ENCODE measurements around the gene GRIK3. TPM values are rescaled to one million over a fixed set of nuclear protein-coding genes. Genes with fewer than 3 reads are reported as not detected.

Gene GRIK3
- total and polyA plus RNA-seq, 2 of the 8 experiments (the other 6 are each of a cell fraction or from before 2014, with no cell fraction given): 2.1 to 3.4 TPM

DNA sequence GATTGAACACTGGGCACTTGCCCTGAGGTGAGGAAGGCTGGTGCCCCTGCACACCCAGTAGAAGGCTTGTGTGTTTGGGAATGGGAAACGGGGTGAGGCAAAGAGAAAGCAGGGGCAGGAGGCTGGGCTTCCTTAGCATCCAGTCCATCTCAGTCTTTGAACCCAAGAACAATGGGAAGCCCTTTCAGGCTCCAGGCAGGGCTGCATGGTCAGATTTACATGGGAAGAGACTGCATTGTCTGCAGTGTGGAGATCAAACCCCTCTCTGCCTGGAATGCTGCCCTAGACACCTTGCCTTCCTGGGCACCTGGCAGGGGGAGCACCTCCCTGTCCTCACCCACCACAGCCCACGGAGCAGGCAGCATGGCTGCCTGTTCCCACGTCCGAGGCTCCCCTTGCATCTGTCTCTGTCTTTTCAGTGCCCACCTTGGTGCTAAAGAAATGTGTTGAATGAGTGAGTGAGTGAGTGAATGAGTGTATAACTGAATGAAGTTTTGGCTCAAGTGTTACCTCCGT is 268.5 kb downstream of the GRIK3 start:
- no peak overlapping the region for H4K5ac ChIP-seq (ENCODE audit: insufficient read length, low read depth, low read length)
- H3K4me1 ChIP-seq (replicated peaks in 1 of 4; ENCODE audit: control insufficient read depth in 3 of 4, insufficient read depth in 4 of 4, low read length in 3 of 4): peaks cover 9 to 30% (median 25%) of the 10 kb centered on the region in 4 experiments
- peak overlapping the region in 1 of 2 experiments; percentile 47; a peak in 1 of 4 replicates for H3K4me2 ChIP-seq (ENCODE audit: insufficient read depth in 1 of 2, low read depth in 2 of 2, low read length in 2 of 2)
- peak overlapping the region; percentile 46 for H2BK15ac ChIP-seq (ENCODE audit: low read length)
- H3K9ac ChIP-seq (replicated peaks in 1 of 4; ENCODE audit: extremely low read depth in 1 of 4, low read depth in 3 of 4, low read length in 3 of 4): no peak overlapping the region
- H3K14ac ChIP-seq (ENCODE audit: insufficient read length): no peak overlapping the region
- H3K56ac ChIP-seq (replicated peaks; ENCODE audit: insufficient read length, low read depth, low read length): no peak overlapping the region
- peak overlapping the region; percentile 76 for H3K18ac ChIP-seq (ENCODE audit: extremely low read depth, low read length)
- H3K23me2 ChIP-seq (ENCODE audit: low read depth, low read length): peaks cover 6% of the 10 kb centered on the region; the same call in 1 of the 2 replicates
- peak overlapping the region; percentile 8 for H2BK120ac ChIP-seq (replicated peaks; ENCODE audit: low read depth, low read length)
- WGBS, 2 experiments (ENCODE audit: extremely low coverage in 1 of 2, insufficient coverage in 1 of 2, insufficient read length in 1 of 2, insufficient replicate concordance in 2 of 2, low coverage in 1 of 2, low lambda C conversion rate in 2 of 2, missing lambda C conversion rate in 1 of 2): 86% methylated on average over 5 of the region's 5 CpGs; no CpG with 5 or more reads in 1 of the 2 experiments
- no peak overlapping the region for H3K4ac ChIP-seq (replicated peaks; ENCODE audit: insufficient read length, low read depth, low read length)
- H3K79me1 ChIP-seq (ENCODE audit: low read depth, low read length): no peaks in the 10 kb centered on the region
- H3K23ac ChIP-seq (ENCODE audit: insufficient read length): no peak overlapping the region
- no peaks in the 10 kb centered on the region for H4K20me1 ChIP-seq (replicated peaks in 1 of 2; ENCODE audit: control insufficient read depth in 1 of 2, insufficient read depth in 2 of 2, low read length in 2 of 2)
- H2AK5ac ChIP-seq (ENCODE audit: low read depth, low read length): peak overlapping the region; percentile 45; the same call in 1 of the 2 replicates
- ChIA-PET POLR2A (ENCODE audit: partially characterized antibody) (interaction anchor here (1.2 to 1.7 kb wide), 2 partner anchors 12 to 190 kb away, joined by 3 to 4 read pairs; no protein-coding TSS in a partner anchor), CTCF (ENCODE audit: partially characterized antibody) (interaction anchor here (0.8 to 2.2 kb wide), 3 partner anchors 98 to 104 kb away, joined by 3 to 7 read pairs (median 3); no protein-coding TSS in a partner anchor)
- no peaks in the 10 kb centered on the region for H3K79me2 ChIP-seq (ENCODE audit: control insufficient read depth in 1 of 2, insufficient read depth in 2 of 2, low read length in 2 of 2)
- no peaks in the 10 kb centered on the region for H3K27me3 ChIP-seq (replicated peaks in 1 of 4; ENCODE audit: control insufficient read depth in 3 of 4, extremely low read depth in 1 of 4, insufficient read depth in 3 of 4, low read length in 3 of 4)
- H2AFZ ChIP-seq (ENCODE audit: low read length): no peak overlapping the region
- peak overlapping the region; percentile 96 for H2BK20ac ChIP-seq (ENCODE audit: low read length)
- H3K4me3 ChIP-seq (ENCODE audit: extremely low read depth in 1 of 4, insufficient read depth in 2 of 4, low read depth in 3 of 4, low read length in 4 of 4): no peak overlapping the region
- no peak for DNase-seq (ENCODE audit: low read depth in 1 of 2, low spot score in 2 of 2)
- FAIRE-seq: no peak
- H4K8ac ChIP-seq (ENCODE audit: extremely low read depth, insufficient read depth, low read length): no peak overlapping the region
- H3K27ac ChIP-seq (ENCODE audit: low read depth, low read length): no peak overlapping the region
- H4K91ac ChIP-seq (replicated peaks; ENCODE audit: insufficient read length, low read length): peak overlapping the region; percentile 20
- peak overlapping the region; percentile 86; the same call in 1 of the 2 replicates for H2BK12ac ChIP-seq (ENCODE audit: low read depth, low read length)
- peak overlapping the region; percentile 48 for H2BK5ac ChIP-seq (ENCODE audit: low read depth, low read length)
- no peaks in the 10 kb centered on the region for H3K36me3 ChIP-seq (ENCODE audit: control insufficient read depth in 2 of 4, insufficient read depth in 4 of 4, low read length in 3 of 4)
- H3K9me3 ChIP-seq (ENCODE audit: insufficient read depth in 2 of 2, low read depth in 1 of 2, low read length in 1 of 2): no peaks in the 10 kb centered on the region
